PFSK-1 (cell line): ENCODE measurements around the gene AGR2.

Experiments used
- FOXP2 ChIP-seq: optimal IDR thresholded peaks from 2 replicates; pipeline ENCODE3; 2011; ENCODE audit warnings: borderline replicate concordance, control low read depth, inconsistent platforms; ENCODE audit not compliant: insufficient read depth; ENCODE audit errors: extremely low read length, extremely low read depth
- POLR2AphosphoS5 ChIP-seq: IDR thresholded peaks from 2 replicates; pipeline ENCODE4 v1.6.1; 2012; ENCODE audit warnings: low read depth, mild to moderate bottlenecking, control low read depth, low read length, moderate library complexity
- REST ChIP-seq, 2 experiments: IDR thresholded peaks; 2 replicates each; pipeline versions ENCODE4 v1.6.1 to v1.8.0; 2011 to 2012; ENCODE audit warnings: low read depth in 2 of 2, low read length in 2 of 2, control low read depth in 1 of 2, inconsistent platforms in 1 of 2, mild to moderate bottlenecking in 1 of 2, moderate library complexity in 1 of 2; ENCODE audit not compliant: insufficient read depth in 1 of 2

GRCh38 chr7:16833373-16833772, 28.6 kb upstream of the AGR2 start:
- TF ChIP-seq POLR2AphosphoS5 (no peak), REST (IDR thresholded peaks at IDR 0.05; ENCODE audit: insufficient read depth in 1 of 2, low read depth in 2 of 2, low read length in 2 of 2) (no peak), FOXP2 (no peak)
